ENCODE results near the gene DPP3.
A peak's percentile ranks its signal among the peaks of the same experiment; 100 is the strongest.
"Not testable (repeated sequence)": the region's sequence is repeated elsewhere in the genome, so short reads cannot be mapped to it uniquely, and the experiment has no call there.

DPP3 gene

DNA sequence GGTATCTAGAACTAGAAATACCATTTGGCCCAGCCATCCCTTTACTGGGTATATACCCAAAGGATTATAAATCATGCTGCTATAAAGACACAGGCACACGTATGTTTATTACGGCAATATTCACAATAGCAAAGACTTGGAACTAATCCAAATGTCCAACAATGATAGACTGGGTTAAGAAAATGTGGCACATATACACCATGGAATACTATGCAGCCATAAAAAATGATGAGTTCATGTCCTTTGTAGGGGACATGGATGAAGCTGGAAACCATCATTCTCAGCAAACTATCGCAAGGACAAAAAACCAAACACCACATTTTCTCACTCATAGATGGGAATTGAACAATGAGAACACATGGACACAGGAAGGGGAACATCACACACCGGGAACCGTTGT is 16.1 kb upstream of the DPP3 start:
- not testable (repeated sequence) for DNase-seq (ENCODE audit: low read depth, low spot score)

DNA sequence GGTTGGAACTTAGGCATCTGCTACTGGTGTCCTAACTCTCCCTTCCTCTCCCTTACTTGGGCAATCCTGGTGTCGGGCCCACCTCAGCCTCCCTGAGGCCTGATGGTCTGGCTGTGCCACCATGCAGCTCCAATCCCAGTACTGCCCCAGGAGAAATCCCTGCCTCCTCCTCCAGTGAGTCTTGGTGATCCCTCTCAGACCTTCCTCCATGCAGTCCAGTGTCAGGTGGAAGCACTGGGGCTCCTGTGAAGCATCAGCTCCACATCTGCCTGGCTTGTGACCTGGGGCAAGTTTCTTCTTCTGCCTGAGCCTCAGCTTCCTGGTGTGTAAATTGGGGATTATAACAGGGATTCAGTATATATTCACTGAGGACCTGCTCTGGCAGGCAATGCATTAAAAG is 15.3 kb upstream of the DPP3 start:
- no peak for DNase-seq (ENCODE audit: low read depth, low spot score)

DNA sequence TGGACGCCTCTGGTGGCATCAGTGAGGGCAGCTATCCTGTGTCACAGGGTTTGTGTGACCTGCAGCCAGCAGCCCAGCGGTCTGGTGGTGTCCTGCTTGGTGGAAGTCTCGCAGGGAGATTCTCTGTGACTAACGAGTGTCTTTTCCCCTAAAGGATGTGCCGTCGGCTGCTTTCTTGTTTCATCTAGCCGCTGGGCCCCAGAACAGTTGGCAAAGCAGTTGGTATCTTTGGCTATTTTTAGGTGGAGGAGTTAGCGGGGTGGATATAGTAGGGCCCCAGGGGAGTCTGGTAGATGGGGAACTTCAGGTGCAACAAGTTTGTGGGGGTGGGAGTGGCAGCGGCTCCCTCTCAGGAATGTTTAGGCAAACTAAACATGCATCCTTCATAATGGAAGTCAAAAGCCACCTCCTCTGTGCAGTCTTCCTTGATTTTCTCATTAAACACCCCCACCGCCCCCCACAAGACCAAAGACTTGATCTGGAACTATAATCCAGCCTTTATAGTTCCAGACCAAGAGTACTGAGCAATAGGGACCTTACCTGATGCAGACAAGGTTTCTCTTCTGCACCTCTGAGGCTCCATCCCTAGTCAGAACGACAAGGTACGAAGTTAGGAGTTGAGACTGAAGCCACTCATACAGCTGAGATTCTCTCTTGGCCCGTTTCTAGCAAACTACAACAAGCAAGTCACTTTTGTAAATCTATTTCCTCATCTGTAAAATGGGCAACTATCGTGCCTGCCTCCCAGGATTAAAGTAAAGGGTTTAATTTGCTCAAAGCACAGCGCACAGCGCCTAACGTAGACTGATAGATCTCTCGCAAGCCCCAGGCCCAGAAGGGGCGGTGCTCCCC is 14.6 kb upstream of the DPP3 start:
- no peak for DNase-seq (ENCODE audit: low read depth, low spot score)

DNA sequence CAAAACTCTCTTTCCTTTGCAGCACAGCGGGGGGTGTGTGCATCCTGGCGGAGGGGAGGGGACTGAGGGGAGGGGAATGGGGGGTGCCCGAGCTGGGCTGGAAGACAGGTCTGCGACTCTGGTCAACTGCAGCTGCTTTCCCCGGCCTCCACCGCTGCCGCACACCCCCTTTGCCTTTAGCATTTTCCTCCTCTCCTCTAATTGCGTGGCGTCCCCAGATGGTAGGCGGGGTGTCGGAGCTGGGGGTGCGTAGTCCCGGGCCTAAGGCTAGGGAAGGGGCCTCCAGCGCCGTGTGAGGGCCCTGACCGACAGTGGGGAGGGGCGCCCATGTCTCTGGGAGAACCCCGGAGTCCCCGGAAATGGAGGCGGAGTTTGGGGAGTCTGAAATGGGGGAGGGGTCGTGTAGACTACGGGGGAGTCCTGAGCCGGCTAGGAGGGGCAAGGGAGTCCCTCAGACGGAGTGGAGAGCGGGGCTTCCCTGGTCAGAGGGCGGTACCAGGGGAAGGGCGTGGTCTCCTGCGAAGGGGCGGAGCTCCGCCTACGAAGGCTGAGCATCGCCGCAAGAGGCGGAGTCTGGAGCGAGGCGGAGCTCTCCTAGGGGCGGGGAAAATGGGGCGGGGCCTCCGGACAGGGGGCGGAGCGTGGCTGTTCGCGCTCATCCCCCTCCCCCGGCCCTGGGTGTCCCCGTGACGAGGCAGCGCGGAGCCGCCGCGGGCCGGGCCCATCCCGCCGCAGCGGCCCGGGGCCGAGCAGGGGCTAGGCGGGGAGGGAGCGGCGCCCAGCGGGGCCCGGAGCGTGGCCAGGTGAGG is 13.8 kb upstream of the DPP3 start, which contains the start of gene PELI3:
PELI3 (plus strand) TSS at position 681 of the 809 bp plus-strand sequence. CDS start 1,224 bp downstream, outside the sequence.
- DNase-seq (ENCODE audit: low read depth, low spot score) = peak; percentile 97

DNA sequence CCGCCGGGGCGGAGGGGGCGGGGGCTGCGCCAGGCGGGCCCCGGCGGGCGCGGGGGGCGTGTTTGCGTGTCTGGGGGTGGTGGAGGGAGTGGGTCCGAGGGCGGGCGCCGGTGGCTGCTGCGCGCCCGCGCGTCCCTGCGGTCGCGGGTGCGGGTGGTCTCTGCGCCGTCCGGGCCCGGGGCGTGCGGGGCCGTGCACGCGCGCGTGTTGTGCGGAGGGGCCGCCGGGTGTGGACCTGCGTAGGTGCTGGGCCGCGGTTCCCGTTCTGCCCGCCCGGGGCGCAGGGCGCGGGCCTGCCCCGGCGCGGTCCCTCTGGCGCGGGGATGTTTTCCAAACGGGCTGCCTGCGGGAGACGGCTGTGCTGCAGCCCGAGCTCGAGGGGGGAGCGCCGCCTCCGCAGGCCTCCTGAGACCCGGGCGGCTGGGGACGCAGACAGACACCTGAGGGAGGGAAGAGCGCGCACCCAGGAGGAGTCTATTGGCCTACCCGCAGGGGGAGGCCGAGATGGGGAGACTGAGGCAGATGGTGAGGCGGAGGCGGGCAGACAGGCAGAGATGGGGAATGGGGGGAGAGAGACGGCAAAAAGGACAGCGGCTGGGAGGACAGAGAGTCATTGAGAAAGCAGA is 13.1 kb upstream of the DPP3 start:
- peak; percentile 73 for DNase-seq (ENCODE audit: low read depth, low spot score)

DNA sequence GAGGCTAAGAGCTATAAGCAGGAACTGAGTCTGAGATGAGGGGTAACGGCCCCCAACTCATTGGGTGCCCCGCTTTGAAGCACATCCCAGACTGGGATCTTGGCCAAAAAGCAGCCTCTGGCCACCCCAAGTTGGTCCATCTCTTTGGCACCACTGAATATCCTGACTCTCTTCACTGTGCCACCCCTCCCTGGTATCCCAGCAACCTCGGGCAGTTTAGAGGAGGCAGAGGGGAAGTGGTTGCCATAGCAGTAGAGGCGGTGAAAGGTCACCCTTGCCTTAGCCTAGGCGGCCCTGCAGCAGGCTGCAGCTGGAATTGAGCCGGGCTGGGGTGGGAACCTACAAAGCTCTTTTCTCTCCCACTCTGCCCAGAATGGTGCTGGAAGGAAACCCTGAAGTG is 12.5 kb upstream of the DPP3 start:
- DNase-seq (ENCODE audit: low read depth, low spot score) = no peak

DNA sequence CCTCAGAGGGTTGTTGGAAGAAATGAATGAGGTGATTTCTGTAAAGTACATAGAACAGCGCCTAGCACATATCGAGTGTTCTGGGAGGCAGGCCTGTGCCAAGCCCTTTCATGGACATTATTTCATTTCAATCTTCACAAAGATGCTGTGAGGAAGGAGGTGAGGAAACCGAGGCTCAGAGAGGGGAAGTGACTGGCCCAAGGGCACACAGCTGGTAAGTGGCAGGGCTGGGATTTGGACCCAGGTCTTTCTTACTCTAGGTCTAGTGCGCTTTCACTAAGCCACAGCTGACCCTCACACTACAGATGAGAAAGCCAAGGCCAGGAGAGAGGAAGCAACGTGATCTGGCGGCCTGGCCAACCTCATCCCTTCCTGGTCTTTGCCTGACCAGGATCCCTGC is 11.5 kb upstream of the DPP3 start:
- DNase-seq (ENCODE audit: low read depth, low spot score) = no peak

DNA sequence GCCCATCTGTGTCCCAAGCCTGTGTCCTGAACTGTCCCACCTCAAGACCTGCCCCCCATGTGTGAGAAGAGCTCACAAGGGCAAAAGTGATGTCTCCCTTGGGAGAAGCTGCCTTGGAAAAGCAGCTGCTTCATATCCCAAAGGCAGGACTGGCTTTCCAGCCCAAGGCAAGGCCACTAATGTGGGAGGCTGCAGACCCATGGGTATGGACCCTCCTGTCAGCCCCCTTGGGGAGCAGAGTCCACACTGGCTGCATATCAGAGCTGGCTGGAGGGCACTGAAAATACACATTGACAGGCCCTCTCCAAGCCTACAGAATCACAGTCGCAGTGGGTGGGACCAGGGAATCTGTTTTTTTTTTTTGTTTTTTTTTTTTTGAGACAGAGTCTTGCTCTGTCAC is 10.8 kb upstream of the DPP3 start:
- DNase-seq (ENCODE audit: low read depth, low spot score) = no peak

DNA sequence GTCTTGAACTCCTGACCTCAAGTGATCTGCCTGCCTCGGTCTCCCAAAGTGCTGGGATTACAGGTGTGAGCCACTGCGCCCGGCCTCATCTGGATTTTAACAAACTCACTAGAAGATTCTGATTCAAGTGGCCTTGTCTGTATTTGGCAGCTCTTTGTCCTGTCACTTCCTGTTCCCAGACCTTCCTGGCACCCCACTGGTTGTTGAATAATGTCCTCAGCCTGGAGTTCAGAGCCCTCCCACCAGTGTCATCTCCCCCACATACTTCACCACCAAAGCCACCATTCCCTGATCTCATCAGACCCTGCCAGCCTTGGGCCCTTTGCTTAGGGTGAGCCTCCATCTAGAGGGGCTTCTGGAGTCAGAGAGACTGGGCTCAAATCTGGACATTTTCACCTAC is 10.2 kb upstream of the DPP3 start:
- no peak for DNase-seq (ENCODE audit: low read depth, low spot score)

DNA sequence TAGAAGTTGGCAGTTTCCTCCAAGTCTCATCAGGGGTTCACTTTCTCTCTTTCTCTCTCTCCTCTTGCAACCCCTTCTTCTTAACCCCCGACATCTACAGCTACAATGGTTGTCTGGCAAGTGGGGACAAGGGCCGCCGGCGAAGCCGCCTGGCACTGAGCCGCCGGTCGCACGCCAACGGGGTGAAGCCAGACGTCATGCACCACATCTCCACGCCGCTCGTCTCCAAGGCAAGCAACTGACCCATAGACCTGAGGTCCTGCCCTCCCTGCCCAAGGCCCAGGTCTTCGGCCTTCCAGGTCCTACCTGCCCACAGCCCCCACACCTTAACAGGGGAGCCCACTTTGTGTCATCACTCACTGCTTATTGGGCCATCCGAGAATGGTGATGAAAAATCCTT is 9.1 kb upstream of the DPP3 start:
- DNase-seq (ENCODE audit: low read depth, low spot score) = no peak

DNA sequence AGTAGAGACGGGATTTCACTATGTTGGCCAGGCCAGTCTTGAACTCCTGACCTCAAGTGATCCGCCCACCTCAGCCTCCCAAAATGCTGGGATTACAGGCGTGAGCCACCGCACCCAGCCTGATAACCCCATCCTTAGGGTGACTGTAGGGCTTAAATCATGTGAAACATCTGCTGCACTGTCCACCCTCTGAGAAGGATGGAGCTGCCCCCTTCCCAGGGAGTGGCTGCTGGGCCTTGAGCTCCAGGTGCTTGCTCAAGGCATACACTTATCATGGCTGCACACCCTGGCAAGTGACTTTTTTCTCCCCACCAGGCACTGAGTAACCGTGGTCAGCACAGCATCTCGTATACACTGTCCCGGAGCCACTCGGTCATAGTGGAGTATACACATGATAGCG is 8.2 kb upstream of the DPP3 start:
- no peak for DNase-seq (ENCODE audit: low read depth, low spot score)

DNA sequence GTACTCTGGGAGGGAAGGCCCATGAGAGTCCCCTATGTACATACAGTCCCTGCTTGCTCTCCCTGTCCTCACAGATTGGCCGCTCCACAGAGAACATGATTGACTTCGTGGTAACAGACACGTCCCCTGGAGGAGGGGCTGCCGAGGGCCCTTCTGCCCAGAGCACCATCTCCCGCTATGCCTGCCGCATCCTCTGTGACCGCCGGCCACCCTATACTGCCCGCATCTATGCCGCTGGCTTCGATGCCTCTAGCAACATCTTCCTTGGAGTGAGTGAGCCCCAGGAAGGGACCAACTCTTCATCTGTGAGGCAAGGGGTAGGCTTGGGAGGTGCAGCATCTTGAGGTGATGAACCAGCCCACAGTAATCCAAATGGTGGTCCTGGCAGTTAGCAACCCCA is 7.1 kb upstream of the DPP3 start:
- no peak for DNase-seq (ENCODE audit: low read depth, low spot score)

DNA sequence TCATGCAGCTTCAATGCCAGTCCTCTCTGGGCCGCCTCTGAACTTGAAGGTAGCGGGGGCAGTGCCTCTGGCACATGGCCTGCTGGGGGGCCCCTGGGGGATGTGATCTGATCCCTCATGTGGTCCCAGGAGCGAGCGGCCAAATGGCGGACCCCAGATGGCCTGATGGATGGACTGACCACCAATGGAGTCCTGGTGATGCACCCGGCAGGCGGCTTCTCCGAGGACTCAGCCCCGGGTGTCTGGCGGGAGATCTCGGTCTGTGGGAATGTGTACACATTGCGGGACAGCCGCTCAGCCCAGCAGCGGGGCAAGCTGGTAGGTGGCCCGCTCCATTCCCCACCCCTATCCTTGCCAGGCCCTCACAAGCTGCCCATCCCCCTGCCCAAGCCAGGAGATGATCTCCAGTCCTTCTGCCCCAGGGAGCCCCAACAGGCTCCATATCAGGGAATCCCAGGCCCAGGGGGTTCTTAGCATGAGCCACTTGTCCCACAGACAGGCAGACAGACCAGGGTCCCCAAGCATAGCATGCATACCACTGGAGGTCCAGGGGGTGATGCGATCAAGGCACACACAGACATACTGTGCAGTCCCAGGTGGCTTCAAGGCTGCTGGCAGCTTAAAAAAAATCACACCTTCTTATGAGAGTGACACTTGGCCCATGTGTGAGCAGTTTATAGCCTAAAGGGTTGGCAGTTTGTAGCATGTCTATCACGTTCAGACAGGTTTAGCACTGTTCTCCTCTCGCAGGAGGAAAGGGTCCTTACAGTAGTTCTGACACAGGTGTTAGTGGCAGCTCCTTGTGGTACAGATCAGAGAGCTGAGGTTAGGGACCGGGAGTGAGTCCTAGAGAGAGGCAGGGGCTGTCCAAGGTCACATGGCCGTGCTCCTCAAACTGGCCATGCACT is 6.4 kb upstream of the DPP3 start:
- no peak for DNase-seq (ENCODE audit: low read depth, low spot score)

DNA sequence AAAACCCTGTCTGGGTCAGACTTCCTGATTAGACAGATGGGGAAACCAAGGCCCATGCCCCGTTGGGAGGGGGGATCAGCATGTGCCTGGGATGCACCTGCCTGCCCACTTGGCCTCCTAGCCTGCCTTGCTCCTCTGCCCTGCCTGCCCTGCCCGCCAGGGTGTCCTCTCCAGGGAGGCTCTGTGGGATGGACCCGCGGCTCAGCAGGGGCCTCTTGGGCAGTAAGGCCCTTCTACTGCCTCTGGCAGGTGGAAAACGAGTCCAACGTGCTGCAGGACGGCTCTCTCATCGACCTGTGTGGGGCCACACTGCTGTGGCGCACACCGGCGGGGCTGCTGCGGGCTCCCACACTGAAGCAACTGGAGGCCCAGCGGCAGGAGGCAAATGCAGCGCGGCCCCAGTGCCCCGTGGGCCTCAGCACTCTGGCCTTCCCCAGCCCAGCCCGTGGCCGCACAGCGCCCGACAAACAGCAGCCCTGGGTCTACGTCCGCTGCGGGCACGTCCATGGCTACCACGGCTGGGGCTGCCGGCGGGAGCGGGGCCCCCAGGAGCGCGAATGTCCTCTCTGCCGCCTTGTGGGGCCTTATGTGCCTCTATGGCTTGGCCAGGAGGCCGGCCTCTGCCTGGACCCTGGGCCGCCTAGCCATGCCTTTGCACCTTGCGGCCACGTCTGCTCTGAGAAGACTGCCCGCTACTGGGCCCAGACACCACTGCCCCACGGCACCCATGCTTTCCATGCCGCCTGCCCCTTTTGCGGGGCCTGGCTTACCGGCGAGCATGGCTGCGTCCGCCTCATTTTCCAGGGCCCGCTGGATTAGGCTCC is 4.7 kb upstream of the DPP3 start:
- DNase-seq (ENCODE audit: low read depth, low spot score) = no peak

DNA sequence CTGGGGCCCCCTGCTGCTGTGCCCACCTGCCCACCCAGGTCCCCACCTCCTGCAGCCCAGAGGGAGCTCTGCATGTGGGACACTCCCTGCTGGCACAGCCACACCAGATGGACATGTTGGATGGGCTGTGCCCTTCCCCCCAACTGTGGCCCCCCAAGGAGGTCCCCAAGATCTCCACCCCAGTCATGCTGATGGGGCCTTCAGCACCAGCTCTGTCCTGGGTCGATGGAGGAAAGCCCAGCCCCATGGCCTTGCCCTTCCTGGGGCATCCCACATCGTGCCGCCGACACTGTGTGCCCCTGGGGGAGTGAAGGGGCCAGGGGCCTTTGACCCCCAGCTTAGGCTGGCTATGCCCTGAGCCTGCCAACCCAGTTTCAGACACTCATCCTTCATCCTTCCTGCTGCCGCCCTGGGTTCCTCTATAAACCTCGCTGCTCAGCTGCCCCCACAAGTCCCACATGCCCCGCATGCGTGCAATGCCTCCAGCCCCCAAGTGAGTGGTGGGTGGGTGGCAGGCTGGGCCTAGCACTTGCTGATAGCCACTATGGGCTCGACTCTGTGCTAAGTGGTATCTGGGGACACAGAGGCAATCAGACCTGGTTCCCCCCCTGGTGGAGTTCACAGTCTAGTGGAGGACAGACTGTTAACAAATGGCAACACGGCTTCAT is 3.9 kb upstream of the DPP3 start:
- DNase-seq (ENCODE audit: low read depth, low spot score) = no peak

DNA sequence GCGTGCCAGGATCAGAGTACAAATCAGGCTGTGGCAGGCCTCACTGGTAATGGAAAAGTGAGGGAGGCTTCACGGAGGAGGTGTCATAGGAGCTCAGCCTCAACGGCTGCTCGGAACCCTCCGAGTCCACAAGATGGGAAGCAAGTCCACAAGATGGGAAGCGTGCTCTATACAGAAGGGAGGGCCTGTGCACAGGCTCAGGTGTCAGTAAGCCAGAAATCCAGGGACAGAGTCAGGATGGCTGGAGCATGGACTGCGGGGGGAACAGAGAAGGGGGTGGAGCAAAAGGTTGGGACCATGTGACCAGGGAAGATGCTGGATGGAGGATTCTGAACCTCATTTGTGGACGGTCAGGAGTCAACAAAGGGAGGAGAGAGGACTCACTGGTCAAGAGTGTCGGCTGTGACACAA is 3.4 kb upstream of the DPP3 start:
- DNase-seq (ENCODE audit: low read depth, low spot score) = no peak

DNA sequence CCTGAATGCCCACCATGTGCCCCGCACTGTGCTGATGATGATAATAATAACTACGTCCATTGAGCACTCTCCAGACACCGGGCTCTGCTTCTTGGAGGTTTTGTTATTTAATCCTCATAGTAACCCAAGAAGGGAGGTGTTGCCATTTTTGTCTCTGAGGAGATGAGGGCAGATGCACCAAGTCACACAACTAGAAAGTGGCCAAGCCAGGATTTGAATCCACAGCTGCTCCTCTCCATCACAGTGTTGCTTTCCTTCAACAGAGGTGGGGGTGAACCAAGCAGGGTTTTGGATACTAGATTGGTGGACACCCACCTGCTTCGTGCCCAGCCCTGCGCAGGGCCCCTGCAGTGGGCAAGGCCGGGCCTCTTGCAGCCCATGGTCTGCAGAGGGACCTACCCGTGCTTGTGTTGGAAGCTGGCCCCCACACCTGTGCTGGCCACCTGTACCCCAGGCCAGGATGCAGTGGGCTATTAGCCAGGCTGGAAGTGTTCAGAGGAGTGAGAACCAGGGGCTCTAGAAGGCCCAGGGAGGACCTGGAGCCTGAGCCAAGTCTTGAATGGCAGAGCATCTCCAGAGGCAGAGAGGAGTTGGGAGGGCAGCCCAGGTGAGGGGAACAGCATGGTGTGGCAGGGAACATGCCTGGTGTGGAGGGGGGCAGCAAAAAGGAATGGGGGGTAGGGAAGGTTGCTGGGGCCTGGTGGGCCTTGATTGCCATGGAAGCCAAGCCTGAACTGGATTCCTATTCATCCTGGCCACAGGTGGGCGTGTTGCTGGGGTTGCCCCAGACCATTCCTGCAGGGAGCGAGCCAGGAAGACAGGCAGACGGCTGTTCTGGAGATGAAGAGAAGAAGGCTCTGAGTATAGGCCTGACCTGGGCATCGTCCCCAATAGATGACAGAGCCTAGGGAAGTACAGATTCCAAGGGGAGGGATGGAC is 2.7 kb upstream of the DPP3 start:
- DNase-seq (ENCODE audit: low read depth, low spot score) = no peak

DNA sequence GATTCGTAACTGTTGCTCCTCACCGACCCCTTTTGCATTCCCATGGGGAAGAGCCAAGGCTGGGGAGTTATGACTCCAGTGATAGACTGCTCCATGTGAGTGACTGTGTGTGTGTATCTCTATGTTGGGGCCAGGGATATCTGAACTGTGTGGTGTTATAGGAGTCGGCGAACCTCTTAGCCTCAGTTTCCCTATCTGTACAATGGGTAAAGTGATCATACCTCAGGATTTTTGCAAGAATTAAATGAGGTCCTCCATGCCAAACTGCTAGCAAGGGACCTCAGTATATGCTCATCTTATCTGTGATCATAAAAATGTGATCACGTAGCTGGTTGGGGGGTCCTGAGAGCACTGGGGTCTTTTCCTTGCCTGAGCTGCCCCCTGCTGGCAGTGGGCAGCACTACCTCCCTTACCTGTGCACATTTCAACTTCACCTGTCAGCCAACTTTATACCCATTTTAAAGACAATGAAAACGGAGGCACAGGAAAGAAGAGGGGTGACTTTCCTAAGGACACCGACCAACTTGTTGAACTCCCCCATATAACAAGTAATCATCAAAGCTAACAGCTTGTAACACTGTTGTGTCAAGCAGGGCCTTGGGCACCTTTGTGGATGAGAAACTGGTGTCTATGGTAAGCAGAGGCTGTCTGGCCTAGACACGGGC is 1.4 kb upstream of the DPP3 start:
- DNase-seq (ENCODE audit: low read depth, low spot score) = peak; percentile 38
